NT2/D1 (cell line): ENCODE data around the gene UCHL3.

Experiments
- DNase-seq: peaks from one replicate; pipeline ENCODE4 v3.0.0-alpha.2; 2011; ENCODE audit warnings: low read depth, low spot score
- H3K27me3 ChIP-seq: 2 replicates; pipeline ENCODE4 v1.6.0; 2011; ENCODE audit warnings: mild to moderate bottlenecking; ENCODE audit not compliant: insufficient read length, insufficient read depth
- H3K36me3 ChIP-seq: 2 replicates; pipeline ENCODE4 v1.6.1; 2011; ENCODE audit warnings: mild to moderate bottlenecking, low read length, mixed read lengths; ENCODE audit not compliant: insufficient read depth, insufficient read length
- H3K4me1 ChIP-seq: 2 replicates; pipeline ENCODE4 v1.5.1; 2011; ENCODE audit not compliant: insufficient read depth, insufficient read length
- H3K4me3 ChIP-seq: 2 replicates; pipeline ENCODE4 v1.5.1; 2011; ENCODE audit warnings: low read depth; ENCODE audit not compliant: insufficient read length
- H3K9ac ChIP-seq: 2 replicates; pipeline ENCODE4 v1.6.0; 2011; ENCODE audit warnings: low read depth; ENCODE audit not compliant: insufficient read length
- H3K9me3 ChIP-seq: 2 replicates; pipeline ENCODE4 v1.5.1; 2011; ENCODE audit warnings: mild to moderate bottlenecking, low read length; ENCODE audit not compliant: insufficient read depth
- SUZ12 ChIP-seq: IDR thresholded peaks from 2 replicates; pipeline ENCODE4 v1.6.1; 2011; ENCODE audit not compliant: insufficient read length, insufficient read depth; ENCODE audit errors: extremely low read depth
- YY1 ChIP-seq: IDR thresholded peaks from 2 replicates; pipeline ENCODE4 v1.6.1; 2011; ENCODE audit not compliant: insufficient read length, insufficient read depth
- ZNF274 ChIP-seq: IDR thresholded peaks from 2 replicates; pipeline ENCODE4 v1.6.1; 2011; ENCODE audit warnings: mild to moderate bottlenecking, low read depth, low read length

The UCHL3 gene

GRCh38 chr13:75554464-75554863, 4.9 kb downstream of the UCHL3 start:
- H3K4me3 ChIP-seq: no peak overlapping the region
- no peaks in the 10 kb centered on the region for H3K4me1 ChIP-seq
- no peak overlapping the region for H3K9ac ChIP-seq
- no peaks in the 10 kb centered on the region for H3K27me3 ChIP-seq
- H3K9me3 ChIP-seq: no peaks in the 10 kb centered on the region
- no peak for DNase-seq
- H3K36me3 ChIP-seq: peaks cover 18% of the 10 kb centered on the region
- TF ChIP-seq SUZ12: no peak
- TF ChIP-seq ZNF274: no peak
- TF ChIP-seq YY1: no peak

- no peak for TF ChIP-seq ZNF274
- no peak for TF ChIP-seq YY1
- no peak for TF ChIP-seq SUZ12
- Histone ChIP-seq H3K36me3 (peaks cover 18% of the 10 kb centered on the region), H3K4me1 (no peaks in the 10 kb centered on the region)
These were observed 5.4 kb downstream of the UCHL3 start for GRCh38 chr13:75554981-75555380.

GRCh38 chr13:75555836-75556235, 6.2 kb downstream of the UCHL3 start:
- no peak for DNase-seq
- Histone ChIP-seq H3K27me3 (no peaks in the 10 kb centered on the region), H3K4me1 (no peaks in the 10 kb centered on the region), H3K9me3 (no peaks in the 10 kb centered on the region), H3K9ac (no peak overlapping the region), H3K36me3 (peaks cover 20% of the 10 kb centered on the region), H3K4me3 (no peak overlapping the region)
- TF ChIP-seq YY1 (no peak), SUZ12 (no peak), ZNF274 (no peak)

More at GRCh38 chr13:75554981-75555380, 5.4 kb downstream of the UCHL3 start:
- Histone ChIP-seq H3K4me3 (no peak overlapping the region), H3K27me3 (no peaks in the 10 kb centered on the region), H3K9me3 (no peaks in the 10 kb centered on the region), H3K9ac (no peak overlapping the region)
- DNase-seq: no peak

GRCh38 chr13:75556961-75557360, 7.4 kb downstream of the UCHL3 start:
- Histone ChIP-seq H3K27me3 (no peaks in the 10 kb centered on the region), H3K9me3 (no peaks in the 10 kb centered on the region), H3K4me1 (no peaks in the 10 kb centered on the region), H3K4me3 (no peak overlapping the region), H3K9ac (no peak overlapping the region), H3K36me3 (peaks cover 24% of the 10 kb centered on the region)
- TF ChIP-seq YY1: no peak
- no peak for TF ChIP-seq ZNF274
- no peak for TF ChIP-seq SUZ12
- no peak for DNase-seq

GRCh38 chr13:75558145-75558840, 8.7 kb downstream of the UCHL3 start:
- H3K36me3 ChIP-seq: peaks cover 27% of the 10 kb centered on the region
- no peak overlapping the region for H3K4me3 ChIP-seq
- no peak overlapping the region for H3K9ac ChIP-seq
- no peaks in the 10 kb centered on the region for H3K9me3 ChIP-seq
- no peaks in the 10 kb centered on the region for H3K27me3 ChIP-seq
- no peak for TF ChIP-seq YY1
- no peak for TF ChIP-seq ZNF274
- no peak for TF ChIP-seq SUZ12
- no peak for DNase-seq
- no peaks in the 10 kb centered on the region for H3K4me1 ChIP-seq

- Histone ChIP-seq H3K9ac (no peak overlapping the region), H3K4me1 (no peaks in the 10 kb centered on the region), H3K27me3 (no peaks in the 10 kb centered on the region), H3K9me3 (no peaks in the 10 kb centered on the region), H3K36me3 (peaks cover 20% of the 10 kb centered on the region), H3K4me3 (no peak overlapping the region)
- TF ChIP-seq YY1 (no peak), SUZ12 (no peak), ZNF274 (no peak)
- DNase-seq: no peak
These were observed 17.1 kb downstream of the UCHL3 start for GRCh38 chr13:75566658-75567057.

GRCh38 chr13:75569576-75569975, 20.0 kb downstream of the UCHL3 start:
- DNase-seq: no peak
- TF ChIP-seq YY1: no peak
- TF ChIP-seq ZNF274: no peak
- TF ChIP-seq SUZ12: no peak
- Histone ChIP-seq H3K36me3 (peaks cover 15% of the 10 kb centered on the region), H3K9ac (no peak overlapping the region), H3K27me3 (no peaks in the 10 kb centered on the region), H3K4me1 (no peaks in the 10 kb centered on the region), H3K4me3 (no peak overlapping the region), H3K9me3 (no peaks in the 10 kb centered on the region)
